Neural cell (in vitro differentiated cells): Measurements from ENCODE around the gene COX6B2. TPM values are rescaled to one million over a fixed set of nuclear protein-coding genes. Genes with fewer than 3 reads are reported as not detected.

Experiments used
- H2AFZ ChIP-seq: fragments of 200-600, 300-800 bp; sonication (generic), shearing (Covaris generic); 2 replicates; pipeline ENCODE4 v1.6.0; 2014; ENCODE audit warnings: low read depth, mild to moderate bottlenecking, antibody characterized with exemption, low read length, moderate library complexity
- H3F3A ChIP-seq: fragments of 200-600 bp; shearing (Covaris generic); 2 replicates; pipeline ENCODE4 v1.6.1; 2016; ENCODE audit warnings: mild to moderate bottlenecking, moderate library complexity, mixed read lengths, antibody characterized with exemption, low read length; ENCODE audit not compliant: insufficient read depth, poor library complexity, severe bottlenecking
- H3K27ac ChIP-seq: fragments of 200-600, 300-800 bp; sonication (generic), shearing (Covaris generic); 2 replicates; pipeline ENCODE4 v1.5.1; 2014; ENCODE audit warnings: mild to moderate bottlenecking, low read length, moderate library complexity
- H3K27me3 ChIP-seq: fragments of 300-800, 200-600 bp; sonication (generic), shearing (Covaris generic); 2 replicates; pipeline ENCODE4 v1.6.0; 2014; ENCODE audit warnings: mild to moderate bottlenecking, low read depth, low read length, moderate library complexity; ENCODE audit not compliant: insufficient read depth
- H3K36me3 ChIP-seq: fragments of 300-800, 200-600 bp; sonication (generic), shearing (Covaris generic); 2 replicates; pipeline ENCODE4 v1.5.1; 2014; ENCODE audit warnings: mild to moderate bottlenecking, antibody characterized with exemption, low read length, moderate library complexity; ENCODE audit not compliant: insufficient read depth
- H3K4me2 ChIP-seq: fragments of 300-800, 200-600 bp; sonication (generic), shearing (Covaris generic); 2 replicates; pipeline ENCODE4 v1.6.0; 2014; ENCODE audit warnings: mild to moderate bottlenecking, low read length
- H3K4me3 ChIP-seq: fragments of 300-800, 200-600 bp; sonication (generic), shearing (Covaris generic); 2 replicates; pipeline ENCODE4 v1.5.1; 2014; ENCODE audit warnings: mild to moderate bottlenecking, low read length, moderate library complexity
- H3K79me2 ChIP-seq: fragments of 200-600 bp; shearing (Covaris generic); replicated peaks from 2 replicates; pipeline ENCODE4 v1.6.0; 2014; ENCODE audit warnings: mild to moderate bottlenecking, low read length, moderate library complexity; ENCODE audit not compliant: insufficient read depth
- H3K9ac ChIP-seq: fragments of 300-800, 200-600 bp; sonication (generic), shearing (Covaris generic); 2 replicates; pipeline ENCODE4 v1.6.1; 2016; ENCODE audit warnings: mild to moderate bottlenecking, low read length, mixed read lengths
- H3K9me2 ChIP-seq: fragments of 200-600 bp; shearing (Covaris generic); 2 replicates; pipeline ENCODE4 v1.6.1; 2016; ENCODE audit warnings: mild to moderate bottlenecking, low read length, mixed read lengths; ENCODE audit not compliant: insufficient read depth
- H3K9me3 ChIP-seq: fragments of 200-600, 300-800 bp; sonication (generic), shearing (Covaris generic); 2 replicates; pipeline ENCODE4 v1.6.1; 2016; ENCODE audit warnings: mild to moderate bottlenecking, mixed run types, low read length, moderate library complexity, mixed read lengths
- H4K20me1 ChIP-seq: fragments of 200-600 bp; shearing (Covaris generic); 2 replicates; pipeline ENCODE4 v1.6.1; 2016; ENCODE audit warnings: mild to moderate bottlenecking, mixed run types; ENCODE audit not compliant: insufficient read depth
- CTCF ChIP-seq: fragments of 450-650 bp; IDR thresholded peaks from 2 replicates; pipeline ENCODE4 v1.5.1; 2014; ENCODE audit warnings: antibody characterized with exemption, mild to moderate bottlenecking, moderate library complexity; ENCODE audit not compliant: poor library complexity, severe bottlenecking
- EP300 ChIP-seq: fragments of 450-650 bp; conservative IDR thresholded peaks from 2 replicates; pipeline ENCODE4 v1.6.1; 2014; ENCODE audit warnings: antibody characterized with exemption, mild to moderate bottlenecking, moderate library complexity; ENCODE audit not compliant: poor library complexity, severe bottlenecking
- MXI1 ChIP-seq: fragments of 450-650 bp; conservative IDR thresholded peaks from 2 replicates; pipeline ENCODE4 v1.6.1; 2014; ENCODE audit warnings: antibody characterized with exemption, mild to moderate bottlenecking; ENCODE audit not compliant: poor library complexity, severe bottlenecking
- POLR2AphosphoS5 ChIP-seq: IDR thresholded peaks from 2 replicates; pipeline ENCODE4 v1.6.1; 2012
- REST ChIP-seq: IDR thresholded peaks from 2 replicates; pipeline ENCODE4 v1.6.1; 2012; ENCODE audit warnings: borderline replicate concordance
- SMC3 ChIP-seq: fragments of 450-650 bp; conservative IDR thresholded peaks from 2 replicates; pipeline ENCODE4 v1.6.1; 2014; ENCODE audit warnings: antibody characterized with exemption, mild to moderate bottlenecking, moderate library complexity; ENCODE audit not compliant: poor library complexity
- TAF1 ChIP-seq: IDR thresholded peaks from 2 replicates; pipeline ENCODE4 v1.6.1; 2012; ENCODE audit warnings: low read depth
- polyA plus RNA-seq: library from polyadenylated mRNA; depleted of rRNA; stranded (reverse); fragments of >200 nt; gene quantifications from 2 replicates; pipeline ENCODE4 v1.2.3, GENCODE V29; 2014

Gene COX6B2
- polyA plus RNA-seq, 1 donor from 2014 or later, result 0.17 TPM

- Histone ChIP-seq H4K20me1 (peaks cover 4% of the 10 kb centered on the region), H3K4me3 (no peak overlapping the region)
Measured at GRCh38 chr19:55392820-55393761, 38.6 kb upstream of the COX6B2 start.

More at GRCh38 chr19:55392820-55393761, 38.6 kb upstream of the COX6B2 start:
- Histone ChIP-seq H3K79me2 (peaks cover 1% of the 10 kb centered on the region), H3K27me3 (no peaks in the 10 kb centered on the region), H3K27ac (no peak overlapping the region), H2AFZ (no peak overlapping the region), H3K4me2 (no peak overlapping the region), H3K9me2 (no peaks in the 10 kb centered on the region), H3K9me3 (no peaks in the 10 kb centered on the region), H3K9ac (no peak overlapping the region), H3F3A (peaks cover 5% of the 10 kb centered on the region), H3K36me3 (no peaks in the 10 kb centered on the region)
- TF ChIP-seq SMC3 (no peak), EP300 (no peak), POLR2AphosphoS5 (no peak), REST (no peak), CTCF (no peak), MXI1 (no peak), TAF1 (no peak)
